Endothelial cell of umbilical vein (primary cell): Measurements from ENCODE around the gene RNF144B. TPM values are rescaled to one million over a fixed set of nuclear protein-coding genes. Genes with fewer than 3 reads are reported as not detected.

Experiments used
- BruUV-seq: library from RNA; stranded (reverse); fragments of 400-500 nt; replicated peaks from 2 replicates; lab custom pipeline; 2021; lab: Mats Ljungman, UMichigan
- CTCF ChIA-PET: fragments of 300-600, 350-600 bp; sonication (Branson Sonifier 250); formaldehyde crosslinking; loops from one replicate; lab custom pipeline; 2021; ENCODE audit warnings: antibody characterized with exemption, inconsistent platforms; lab: Charles Lee
- POLR2A ChIA-PET: fragments of 300-600, 350-600 bp; sonication (Branson Sonifier 250); formaldehyde crosslinking; loops from one replicate; lab custom pipeline; 2021; ENCODE audit warnings: antibody characterized with exemption, inconsistent platforms; lab: Charles Lee
- DNase-seq: peaks from one replicate; pipeline ENCODE4 v3.0.0-alpha.2; 2011; ENCODE audit warnings: low read depth, low spot score
- FAIRE-seq: peaks from 2 replicates; lab custom pipeline; 2011; peaks lifted over from hg19 to GRCh38; lab: Jason Lieb, UNC
- H2AFZ ChIP-seq: 2 replicates; pipeline ENCODE4 v1.6.0; 2012; ENCODE audit warnings: low read depth, low read length, control low read depth, inconsistent platforms
- H3K27ac ChIP-seq: 2 replicates; pipeline ENCODE4 v1.5.1; 2011; ENCODE audit warnings: low read depth, mild to moderate bottlenecking, control low read depth, low read length, moderate library complexity; ENCODE audit not compliant: insufficient read depth
- H3K27me3 ChIP-seq, 2 experiments: 2 replicates each; pipeline versions ENCODE4 v1.6.0 to v1.6.1; 2011; ENCODE audit warnings: low read length in 2 of 2, mixed read lengths in 1 of 2; ENCODE audit not compliant: control insufficient read depth in 2 of 2, insufficient read depth in 2 of 2
- H3K36me3 ChIP-seq, 2 experiments: 2 replicates in 1 of 2; 3 replicates in 1 of 2; pipeline ENCODE4 v1.5.1; 2011; ENCODE audit warnings: low read length in 2 of 2, mild to moderate bottlenecking in 1 of 2, moderate library complexity in 1 of 2; ENCODE audit not compliant: control insufficient read depth in 2 of 2, insufficient read depth in 2 of 2; ENCODE audit errors: extremely low read depth in 1 of 2
- H3K4me1 ChIP-seq: 3 replicates; pipeline ENCODE4 v1.5.1; 2011; ENCODE audit warnings: mild to moderate bottlenecking, low read length; ENCODE audit not compliant: control insufficient read depth, insufficient read depth; ENCODE audit errors: extremely low read depth
- H3K4me2 ChIP-seq: 2 replicates; pipeline ENCODE4 v1.6.1; 2011; ENCODE audit warnings: low read length, control low read depth, mixed read lengths; ENCODE audit not compliant: insufficient read depth
- H3K4me3 ChIP-seq, 3 experiments: fragments of 200-600 bp in 1 of 3; sonication (generic), shearing (Covaris generic) in 1 of 3; replicated peaks in 1 of 3; 2 replicates each; pipeline ENCODE4 v1.5.1; 2011 to 2016; ENCODE audit warnings: control low read depth in 3 of 3, low read length in 3 of 3, mild to moderate bottlenecking in 2 of 3, inconsistent platforms in 1 of 3, low read depth in 1 of 3, moderate library complexity in 1 of 3; ENCODE audit not compliant: insufficient read depth in 1 of 3
- H3K79me2 ChIP-seq: 2 replicates; pipeline ENCODE4 v1.6.0; 2012; ENCODE audit warnings: low read length, inconsistent platforms; ENCODE audit not compliant: control insufficient read depth, insufficient read depth
- H3K9ac ChIP-seq: replicated peaks from 2 replicates; pipeline ENCODE3; 2011; ENCODE audit warnings: low read length, control low read depth; ENCODE audit not compliant: insufficient read depth; ENCODE audit errors: extremely low read depth
- H3K9me1 ChIP-seq: replicated peaks from 3 replicates; pipeline ENCODE4 v1.6.0; 2011; ENCODE audit warnings: mild to moderate bottlenecking, low read length; ENCODE audit not compliant: control insufficient read depth, insufficient read depth; ENCODE audit errors: extremely low read depth
- H3K9me3 ChIP-seq: replicated peaks from 2 replicates; pipeline ENCODE4 v1.5.1; 2012; ENCODE audit warnings: low read length, inconsistent platforms; ENCODE audit not compliant: control insufficient read depth, insufficient read depth
- H4K20me1 ChIP-seq: replicated peaks from 2 replicates; pipeline ENCODE3; 2011; ENCODE audit warnings: mild to moderate bottlenecking, low read length; ENCODE audit not compliant: control insufficient read depth, insufficient read depth; ENCODE audit errors: extremely low read depth
- CTCF ChIP-seq, 2 donors: IDR thresholded peaks; 1 replicate in 1 of 2; 2 replicates in 1 of 2; pipeline ENCODE4 v1.5.1; 2011; ENCODE audit warnings: low read length in 2 of 2, mild to moderate bottlenecking in 2 of 2, moderate library complexity in 2 of 2, control low read depth in 1 of 2, inconsistent platforms in 1 of 2, low read depth in 1 of 2; ENCODE audit not compliant: insufficient read depth in 1 of 2; ENCODE audit errors: extremely low read depth in 1 of 2
- EZH2 ChIP-seq: IDR thresholded peaks from 2 replicates; pipeline ENCODE4 v1.6.1; 2012; ENCODE audit warnings: borderline replicate concordance, low read depth, mild to moderate bottlenecking, moderate library complexity, low read length, inconsistent platforms; ENCODE audit not compliant: severe bottlenecking
- FOS ChIP-seq: IDR thresholded peaks from 2 replicates; pipeline ENCODE4 v1.6.1; 2011; ENCODE audit warnings: mild to moderate bottlenecking, low read length, moderate library complexity, borderline replicate concordance; ENCODE audit not compliant: insufficient read depth
- GATA2 ChIP-seq: IDR thresholded peaks from 2 replicates; pipeline ENCODE4 v1.7.0; 2011; ENCODE audit warnings: low read depth, mild to moderate bottlenecking, moderate library complexity, mixed read lengths, low read length; ENCODE audit not compliant: insufficient read length, insufficient read depth
- JUN ChIP-seq: IDR thresholded peaks from 2 replicates; pipeline ENCODE4 v1.6.1; 2011; ENCODE audit warnings: borderline replicate concordance, low read depth; ENCODE audit not compliant: insufficient read length, insufficient read depth
- MAX ChIP-seq: IDR thresholded peaks from 2 replicates; pipeline ENCODE4 v1.6.1; 2011; ENCODE audit not compliant: insufficient read depth, insufficient read length
- MYC ChIP-seq: IDR thresholded peaks from one replicate; pipeline ENCODE4 v1.6.1; 2011; ENCODE audit warnings: mild to moderate bottlenecking, low read depth, low read length
- POLR2A ChIP-seq: IDR thresholded peaks from 2 replicates; pipeline ENCODE4 v1.6.1; 2012; ENCODE audit warnings: low read depth, mild to moderate bottlenecking, control low read depth, low read length
- POLR2AphosphoS5 ChIP-seq: IDR thresholded peaks from 2 replicates; pipeline ENCODE4 v1.6.1; 2012; ENCODE audit warnings: low read depth, mild to moderate bottlenecking, control low read depth, low read length, moderate library complexity; ENCODE audit not compliant: insufficient read depth
- dilution Hi-C: fragments of 300-500 bp; cut with MboI; formaldehyde crosslinking; loops from one replicate; pipeline ENCODE4 v1.15.0; 2019; ENCODE audit warnings: low sequenced_read_pairs; ENCODE audit not compliant: extremely low pct_ligation_motif_present
- intact Hi-C: fragments of 100-400 bp; cut with micrococcal nuclease; formaldehyde crosslinking; loops from one replicate; pipeline ENCODE4 v1.10.0; 2022
- polyA plus RNA-seq, 4 experiments: library from polyadenylated mRNA; depleted of rRNA in 3 of 4; stranded (reverse) in 3 of 4; unstranded in 1 of 4; fragments of >200 nt; gene quantifications; 2 replicates each; pipeline versions ENCODE4 v1.2.1 to v1.2.3, GENCODE V29; 2011 to 2012; ENCODE audit warnings: missing spikeins in 1 of 4
- total RNA-seq: library from RNA; stranded (reverse); gene quantifications from 2 replicates; pipeline ENCODE4 v1.2.3, GENCODE V29; 2021

The RNF144B gene
- total and polyA plus RNA-seq, 2 donors (not counting 3 experiments of a cell fraction or from before 2014, with no cell fraction given), result 18.1 to 97.3 TPM

DNA sequence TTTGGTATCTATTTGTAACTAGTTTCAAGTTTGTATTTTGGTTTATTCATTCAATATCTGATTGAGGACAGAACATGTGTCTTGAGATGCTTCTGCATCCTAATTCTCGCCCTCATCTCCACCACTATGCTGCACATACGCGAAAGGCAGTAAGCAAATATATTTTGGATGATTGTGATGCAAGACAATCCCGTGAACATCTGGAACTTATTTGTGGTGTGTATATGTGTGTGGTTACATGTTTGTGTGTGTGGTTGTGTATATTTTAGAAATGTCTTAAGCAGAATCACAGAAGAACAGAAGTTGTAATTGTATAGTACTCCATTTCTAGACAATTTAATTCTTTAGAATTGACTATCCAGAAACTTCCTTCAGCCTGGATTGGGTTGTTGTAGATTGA, 35.1 kb upstream of the RNF144B start:
- H3K27me3 ChIP-seq, result no peaks in the 10 kb centered on the region
- dilution Hi-C loops (no loop called here), intact Hi-C loops (no loop called here)
- H3K27ac ChIP-seq, result no peak overlapping the region
- H3K9me1 ChIP-seq, result no peaks in the 10 kb centered on the region
- H3K9ac ChIP-seq, result no peak overlapping the region
- no TSS peak for BruUV-seq
- FAIRE-seq, result no peak
- H3K36me3 ChIP-seq, result no peaks in the 10 kb centered on the region
- DNase-seq, result no peak
- ChIA-PET CTCF (no interaction called here), POLR2A (no interaction called here)
- TF ChIP-seq POLR2A (no peak), MAX (no peak), POLR2AphosphoS5 (no peak), JUN (no peak), EZH2 (no peak), MYC (no peak), GATA2 (no peak), FOS (no peak), CTCF (IDR thresholded peaks at IDR 0.05; ENCODE audit: extremely low read depth in 1 of 2, insufficient read depth in 1 of 2, low read depth in 1 of 2, low read length in 2 of 2) (no peak)
- no peaks in the 10 kb centered on the region for H3K4me1 ChIP-seq
- no peak overlapping the region for H2AFZ ChIP-seq
- no peak overlapping the region for H3K4me2 ChIP-seq
- no peaks in the 10 kb centered on the region for H3K79me2 ChIP-seq
- no peak overlapping the region for H3K4me3 ChIP-seq
- no peaks in the 10 kb centered on the region for H3K9me3 ChIP-seq
- H4K20me1 ChIP-seq, result no peaks in the 10 kb centered on the region
